ENCODE data around the gene LORICRIN. TPM values are rescaled to one million over a fixed set of nuclear protein-coding genes. Genes with fewer than 3 reads are reported as not detected.

LORICRIN gene
- total RNA-seq, 2 donors from 2014 or later = not detected

DNA sequence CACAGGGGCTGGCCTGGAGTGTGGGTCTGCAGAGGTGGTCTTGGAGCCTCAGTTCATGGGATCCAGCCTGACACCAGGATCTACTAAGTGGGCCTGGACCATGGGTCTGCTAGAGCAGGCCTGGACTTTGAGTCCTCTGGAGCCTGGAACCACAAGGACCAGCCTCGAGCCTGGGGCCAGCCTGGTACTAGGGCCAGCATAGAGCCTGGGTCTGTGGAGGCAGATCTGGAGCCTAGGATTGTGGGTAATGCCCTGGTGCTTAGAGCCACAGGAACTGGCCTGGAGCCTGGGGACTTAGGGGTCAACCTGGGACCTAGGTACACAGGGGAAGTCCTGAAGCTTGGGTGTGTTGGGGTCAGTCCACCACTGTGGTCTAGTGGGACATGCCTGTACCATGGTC lies 12.7 kb downstream of the LORICRIN start:
- ATAC-seq (no peak), DNase-seq (ENCODE audit: low spot score in 2 of 2) (no peak)
- H3K36me3 Mint-ChIP-seq = no peaks in the 10 kb centered on the region
- no peak overlapping the region for H3K27ac Mint-ChIP-seq
- no peaks in the 10 kb centered on the region for H3K9me3 Mint-ChIP-seq

DNA sequence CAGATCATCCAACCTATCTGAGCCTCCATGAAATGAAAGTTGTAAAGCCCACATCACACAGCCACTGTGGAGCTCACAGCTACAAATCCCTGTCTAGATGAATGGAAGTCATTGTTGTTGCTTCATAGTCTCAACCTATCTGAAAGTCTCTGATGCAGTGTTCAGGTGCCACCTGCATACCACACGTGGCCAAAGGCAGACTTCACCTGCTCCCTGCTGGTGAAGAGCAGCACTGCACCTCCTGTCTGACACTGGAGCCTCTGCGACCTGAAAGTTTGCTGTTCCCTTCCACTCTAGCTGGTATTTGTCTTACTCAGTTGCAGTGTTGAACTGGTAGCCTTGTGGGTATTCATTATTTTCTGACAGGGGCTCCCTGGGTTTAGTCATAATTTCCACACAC lies 18.4 kb downstream of the LORICRIN start:
- Mint-ChIP-seq H3K36me3 (no peaks in the 10 kb centered on the region), H3K27ac (no peak overlapping the region), H3K9me3 (no peaks in the 10 kb centered on the region)
- ATAC-seq (peak; percentile 67 to 79), DNase-seq (ENCODE audit: low spot score in 2 of 2) (peak in 1 of 2 donors; percentile 54)

DNA sequence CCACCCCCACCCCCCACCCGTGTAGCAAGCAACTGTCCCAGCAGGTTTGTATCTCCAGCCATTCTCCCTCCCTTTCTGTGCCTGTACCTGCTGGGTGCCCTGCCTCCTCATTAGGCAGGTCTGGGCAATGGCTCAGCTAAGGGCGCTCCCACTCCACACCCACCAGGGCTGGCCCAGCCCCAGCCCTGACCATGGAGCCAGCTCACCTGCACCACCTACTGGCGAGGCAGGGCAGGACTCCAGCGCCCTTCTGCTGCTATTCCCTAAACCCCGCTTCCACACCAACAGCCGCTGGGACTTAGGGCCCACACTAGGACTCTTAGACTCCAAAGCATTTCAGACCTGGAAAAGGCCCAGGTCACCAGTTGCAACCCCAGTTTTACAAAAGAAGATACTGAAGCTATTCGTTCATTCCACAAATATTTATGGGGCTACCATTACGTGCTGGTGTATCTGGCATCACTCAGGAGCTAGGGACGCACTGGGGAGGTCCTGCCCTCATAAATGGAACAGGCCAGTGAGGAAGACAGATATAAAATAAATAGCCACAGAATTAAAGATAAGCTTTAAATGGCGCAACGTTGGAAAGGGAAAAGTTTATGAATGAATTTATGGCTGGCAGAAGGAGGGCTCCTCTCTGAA lies 29.3 kb downstream of the LORICRIN start:
- Mint-ChIP-seq H3K9me3 (no peaks in the 10 kb centered on the region), H3K36me3 (no peaks in the 10 kb centered on the region), H3K27ac (no peak overlapping the region)
- ATAC-seq = peak; percentile 43 to 47
- DNase-seq (ENCODE audit: low spot score in 2 of 2) = peak in 1 of 2 donors; percentile 55

DNA sequence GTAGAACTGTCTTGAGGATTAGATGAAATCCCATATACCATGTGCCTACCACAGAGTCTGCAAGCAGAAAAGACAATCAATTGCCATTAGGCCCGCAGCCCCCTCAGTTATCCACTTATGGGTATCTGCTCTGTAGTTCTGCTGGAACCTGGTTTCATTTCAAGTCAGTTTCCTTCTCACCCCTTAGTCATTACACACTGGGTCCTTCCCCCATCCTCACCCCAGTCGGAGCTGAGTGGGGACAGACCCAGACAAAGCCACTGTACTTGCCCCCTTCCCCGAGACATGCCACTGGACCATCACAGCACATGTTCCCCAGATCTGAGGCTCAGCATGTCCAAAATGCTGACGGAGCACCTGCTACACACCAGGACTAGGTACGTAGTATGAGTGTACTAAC lies 32.0 kb downstream of the LORICRIN start:
- H3K27ac Mint-ChIP-seq = no peak overlapping the region
- peak; percentile 78 to 89 for ATAC-seq
- no peak for DNase-seq (ENCODE audit: low spot score in 2 of 2)
- H3K9me3 Mint-ChIP-seq = no peaks in the 10 kb centered on the region
- no peaks in the 10 kb centered on the region for H3K36me3 Mint-ChIP-seq

- no peak overlapping the region for H3K27ac Mint-ChIP-seq
- ATAC-seq = no peak
- H3K9me3 Mint-ChIP-seq = no peaks in the 10 kb centered on the region
- H3K36me3 Mint-ChIP-seq = no peaks in the 10 kb centered on the region
- DNase-seq (ENCODE audit: low spot score in 2 of 2) = no peak
Observed at GRCh38 chr1:153292185-153292584, 32.7 kb downstream of the LORICRIN start.

GRCh38 chr1:153292740-153293479 lies 33.4 kb downstream of the LORICRIN start:
- H3K9me3 Mint-ChIP-seq = no peaks in the 10 kb centered on the region
- no peak overlapping the region for H3K27ac Mint-ChIP-seq
- DNase-seq (ENCODE audit: low spot score in 2 of 2) (no peak), ATAC-seq (no peak)
- no peaks in the 10 kb centered on the region for H3K36me3 Mint-ChIP-seq

GRCh38 chr1:153293480-153293775 lies 33.9 kb downstream of the LORICRIN start:
- H3K9me3 Mint-ChIP-seq = no peaks in the 10 kb centered on the region
- no peak for DNase-seq (ENCODE audit: low spot score in 2 of 2)
- no peak overlapping the region for H3K27ac Mint-ChIP-seq
- H3K36me3 Mint-ChIP-seq = no peaks in the 10 kb centered on the region
- ATAC-seq = no peak

GRCh38 chr1:153293851-153294250 lies 34.4 kb downstream of the LORICRIN start:
- Mint-ChIP-seq H3K36me3 (no peaks in the 10 kb centered on the region), H3K27ac (no peak overlapping the region), H3K9me3 (no peaks in the 10 kb centered on the region)
- ATAC-seq = peak in 1 of 2 donors; percentile 19
- DNase-seq (ENCODE audit: low spot score in 2 of 2) = no peak

- Mint-ChIP-seq H3K9me3 (no peaks in the 10 kb centered on the region), H3K36me3 (no peaks in the 10 kb centered on the region), H3K27ac (no peak overlapping the region)
- no peak for ATAC-seq
- no peak for DNase-seq (ENCODE audit: low spot score in 2 of 2)
Observed at GRCh38 chr1:153302308-153302707, 42.8 kb downstream of the LORICRIN start.

- H3K27ac Mint-ChIP-seq = no peak overlapping the region
- DNase-seq (ENCODE audit: low spot score in 2 of 2) = no peak
- ATAC-seq = no peak
- no peaks in the 10 kb centered on the region for H3K9me3 Mint-ChIP-seq
- H3K36me3 Mint-ChIP-seq = no peaks in the 10 kb centered on the region
Observed at GRCh38 chr1:153305682-153306081, 46.2 kb downstream of the LORICRIN start.

DNA sequence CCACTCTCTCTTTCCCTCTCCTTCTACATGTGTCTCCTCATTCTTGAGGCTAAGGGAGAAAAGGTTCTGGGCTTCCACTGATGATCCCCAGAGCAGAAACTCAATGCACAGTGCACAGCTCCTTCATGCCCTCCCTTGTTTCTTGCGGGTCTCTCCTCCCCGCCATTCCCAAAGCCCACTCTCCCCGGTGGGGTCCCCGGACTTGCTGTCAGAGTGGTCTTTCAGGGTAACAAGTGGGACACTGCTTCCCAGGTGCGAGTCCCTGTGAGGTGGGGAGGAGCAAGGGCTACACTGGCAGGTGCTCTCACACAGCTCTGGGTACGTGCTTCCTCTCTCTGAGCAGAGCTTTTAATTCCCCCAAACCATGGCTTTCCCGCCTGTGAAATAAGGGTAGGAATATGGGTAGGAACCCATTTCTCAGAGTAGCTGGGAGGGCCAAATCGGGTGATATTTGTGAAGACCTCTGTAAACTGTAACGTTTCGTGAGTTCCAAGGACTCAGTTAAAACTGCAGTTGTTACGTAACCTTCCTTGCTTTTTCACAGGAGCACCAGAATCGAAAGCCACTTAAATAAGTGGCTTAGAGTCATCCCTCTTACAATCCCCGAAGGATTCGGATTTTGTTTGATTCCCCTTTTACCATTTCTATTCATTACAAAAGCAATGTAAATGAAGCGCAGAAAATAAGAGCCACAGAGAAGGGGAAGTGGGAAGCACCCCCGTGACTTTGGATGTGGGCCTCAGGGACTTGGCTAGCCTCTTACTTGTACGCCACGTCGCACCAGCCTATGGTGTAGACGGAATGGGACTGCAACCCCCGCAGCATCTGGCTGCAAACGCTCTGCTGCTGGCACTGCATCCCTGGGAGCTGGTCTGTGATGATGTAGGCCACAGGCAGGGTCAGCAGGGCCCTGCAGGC lies 47.1 kb downstream of the LORICRIN start:
- Mint-ChIP-seq H3K36me3 (no peaks in the 10 kb centered on the region), H3K9me3 (no peaks in the 10 kb centered on the region), H3K27ac (no peak overlapping the region)
- DNase-seq (ENCODE audit: low spot score in 2 of 2) (no peak), ATAC-seq (no peak)

- DNase-seq (ENCODE audit: low spot score in 2 of 2) = no peak
- no peak overlapping the region for H3K27ac Mint-ChIP-seq
- H3K36me3 Mint-ChIP-seq = no peaks in the 10 kb centered on the region
- H3K9me3 Mint-ChIP-seq = no peaks in the 10 kb centered on the region
- ATAC-seq = no peak
Observed at GRCh38 chr1:153307221-153307600, 47.7 kb downstream of the LORICRIN start.

- H3K9me3 Mint-ChIP-seq = no peaks in the 10 kb centered on the region
- H3K27ac Mint-ChIP-seq = peak overlapping the region in 1 of 2 donors; percentile 53
- no peaks in the 10 kb centered on the region for H3K36me3 Mint-ChIP-seq
- DNase-seq (ENCODE audit: low spot score in 2 of 2) = no peak
- ATAC-seq = no peak
Observed at GRCh38 chr1:153308540-153308939, 49.1 kb downstream of the LORICRIN start.

- no peak for DNase-seq (ENCODE audit: low spot score in 2 of 2)
- H3K9me3 Mint-ChIP-seq = no peaks in the 10 kb centered on the region
- no peak for ATAC-seq
- no peaks in the 10 kb centered on the region for H3K36me3 Mint-ChIP-seq
- H3K27ac Mint-ChIP-seq = no peak overlapping the region
Observed at GRCh38 chr1:153309441-153309840, 50.0 kb downstream of the LORICRIN start.

DNA sequence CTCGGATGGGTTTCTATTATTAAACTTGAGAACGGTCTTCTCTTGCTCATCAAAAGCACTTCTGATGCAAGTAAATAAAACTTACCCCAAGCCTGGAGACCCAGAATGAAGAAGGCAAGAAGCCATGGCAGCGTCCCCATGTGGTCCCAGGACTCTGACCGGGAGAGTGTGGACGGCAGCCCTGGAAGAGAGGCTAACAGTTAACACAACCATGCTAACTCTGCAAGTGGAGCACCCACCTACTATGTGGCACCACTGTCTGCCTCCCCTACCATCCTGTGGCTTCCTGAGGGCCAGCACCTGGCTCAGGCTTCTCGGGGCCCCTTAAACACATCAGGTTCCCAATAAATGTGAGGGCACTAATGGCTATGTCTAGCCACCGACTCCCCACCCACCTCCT lies 51.0 kb downstream of the LORICRIN start:
- Mint-ChIP-seq H3K9me3 (no peaks in the 10 kb centered on the region), H3K27ac (no peak overlapping the region), H3K36me3 (no peaks in the 10 kb centered on the region)
- DNase-seq (ENCODE audit: low spot score in 2 of 2) (no peak), ATAC-seq (no peak)

Measured in activated naive CD4-positive, alpha-beta T cell treated with anti-CD3 and anti-CD28 coated beads, Interleukin-2, amount 50 U/mL, for 72 hours (primary cell).